H1 (cell line): ENCODE data around the gene GAN.

Experiments
- EP300 ChIP-seq, 2 experiments: IDR thresholded peaks; 1 replicate in 1 of 2; 2 replicates in 1 of 2; pipeline ENCODE4 v1.6.1; 2011 to 2012; ENCODE audit warnings: low read depth in 2 of 2, low read length in 2 of 2, mild to moderate bottlenecking in 2 of 2, borderline replicate concordance in 1 of 2, inconsistent platforms in 1 of 2, moderate library complexity in 1 of 2
- KDM1A ChIP-seq: fragments of 200-600, 300-600 bp; sonication (generic); IDR thresholded peaks from 2 replicates; pipeline ENCODE4 v1.7.1; 2016; ENCODE audit warnings: mild to moderate bottlenecking, low read length, borderline replicate concordance
- POLR2AphosphoS5 ChIP-seq: IDR thresholded peaks from 2 replicates; pipeline ENCODE4 v1.6.1; 2011; ENCODE audit warnings: low read depth, low read length
- TAF7 ChIP-seq: optimal IDR thresholded peaks from 2 replicates; pipeline ENCODE3; 2011; ENCODE audit warnings: low read depth, mild to moderate bottlenecking, inconsistent platforms, low read length, moderate library complexity, borderline replicate concordance
- TF ChIP-seq, protein P1 (sequence below), 3 experiments: IDR thresholded peaks; 1 replicate in 2 of 3; 2 replicates in 1 of 3; pipeline versions ENCODE4 v1.5.1 to v1.6.1; 2011; ENCODE audit warnings: low read length in 3 of 3, mild to moderate bottlenecking in 3 of 3, inconsistent platforms in 2 of 3, low read depth in 1 of 3, moderate library complexity in 1 of 3; ENCODE audit not compliant: insufficient read depth in 1 of 3; ENCODE audit errors: control extremely low read depth in 1 of 3

DNA sequence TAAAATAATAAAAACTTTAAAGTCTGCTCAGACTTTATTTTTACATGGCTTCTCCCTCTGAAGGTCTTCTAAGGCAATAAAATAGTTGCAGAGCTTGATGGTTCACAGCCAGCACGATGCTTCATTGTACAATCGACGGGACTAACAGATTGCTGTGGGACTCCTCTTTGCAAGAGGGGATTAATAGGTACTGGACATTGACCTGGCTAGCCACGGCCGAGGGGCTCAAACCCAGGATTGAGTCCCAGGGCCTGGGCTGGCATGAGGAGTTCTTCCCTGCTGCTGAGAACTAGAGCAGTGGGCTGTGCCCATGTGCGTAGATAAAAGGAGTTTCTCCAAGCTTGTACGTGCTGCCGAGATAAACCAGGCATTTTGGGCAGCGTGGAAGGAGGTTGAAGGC, 23.6 kb upstream of the GAN start:
- TF ChIP-seq, protein P1, sequence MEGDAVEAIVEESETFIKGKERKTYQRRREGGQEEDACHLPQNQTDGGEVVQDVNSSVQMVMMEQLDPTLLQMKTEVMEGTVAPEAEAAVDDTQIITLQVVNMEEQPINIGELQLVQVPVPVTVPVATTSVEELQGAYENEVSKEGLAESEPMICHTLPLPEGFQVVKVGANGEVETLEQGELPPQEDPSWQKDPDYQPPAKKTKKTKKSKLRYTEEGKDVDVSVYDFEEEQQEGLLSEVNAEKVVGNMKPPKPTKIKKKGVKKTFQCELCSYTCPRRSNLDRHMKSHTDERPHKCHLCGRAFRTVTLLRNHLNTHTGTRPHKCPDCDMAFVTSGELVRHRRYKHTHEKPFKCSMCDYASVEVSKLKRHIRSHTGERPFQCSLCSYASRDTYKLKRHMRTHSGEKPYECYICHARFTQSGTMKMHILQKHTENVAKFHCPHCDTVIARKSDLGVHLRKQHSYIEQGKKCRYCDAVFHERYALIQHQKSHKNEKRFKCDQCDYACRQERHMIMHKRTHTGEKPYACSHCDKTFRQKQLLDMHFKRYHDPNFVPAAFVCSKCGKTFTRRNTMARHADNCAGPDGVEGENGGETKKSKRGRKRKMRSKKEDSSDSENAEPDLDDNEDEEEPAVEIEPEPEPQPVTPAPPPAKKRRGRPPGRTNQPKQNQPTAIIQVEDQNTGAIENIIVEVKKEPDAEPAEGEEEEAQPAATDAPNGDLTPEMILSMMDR (IDR thresholded peaks at IDR 0.05; ENCODE audit: control extremely low read depth in 1 of 3, insufficient read depth in 1 of 3, low read depth in 1 of 3, low read length in 3 of 3) = no peak
- TF ChIP-seq EP300 (IDR thresholded peaks at IDR 0.05; ENCODE audit: borderline replicate concordance in 1 of 2, low read depth in 2 of 2, low read length in 2 of 2) (no peak), KDM1A (no peak), POLR2AphosphoS5 (no peak), TAF7 (no peak)
